Mammary epithelial cell (primary cell): ENCODE measurements around the gene LGALS7.

ENCODE experiments used
- EZH2 ChIP-seq: IDR thresholded peaks from 2 replicates; pipeline ENCODE4 v1.6.1; 2012; ENCODE audit warnings: low read length, inconsistent platforms, borderline replicate concordance
- TF ChIP-seq, protein P1 (sequence below), 2 donors: IDR thresholded peaks in 1 of 2; conservative IDR thresholded peaks in 1 of 2; 2 replicates each; pipeline ENCODE4 v1.5.1; 2011 to 2012; ENCODE audit warnings: inconsistent platforms in 2 of 2, low read length in 2 of 2, mild to moderate bottlenecking in 2 of 2, control low read depth in 1 of 2, low read depth in 1 of 2; ENCODE audit not compliant: insufficient read depth in 1 of 2; ENCODE audit errors: extremely low read depth in 1 of 2

DNA sequence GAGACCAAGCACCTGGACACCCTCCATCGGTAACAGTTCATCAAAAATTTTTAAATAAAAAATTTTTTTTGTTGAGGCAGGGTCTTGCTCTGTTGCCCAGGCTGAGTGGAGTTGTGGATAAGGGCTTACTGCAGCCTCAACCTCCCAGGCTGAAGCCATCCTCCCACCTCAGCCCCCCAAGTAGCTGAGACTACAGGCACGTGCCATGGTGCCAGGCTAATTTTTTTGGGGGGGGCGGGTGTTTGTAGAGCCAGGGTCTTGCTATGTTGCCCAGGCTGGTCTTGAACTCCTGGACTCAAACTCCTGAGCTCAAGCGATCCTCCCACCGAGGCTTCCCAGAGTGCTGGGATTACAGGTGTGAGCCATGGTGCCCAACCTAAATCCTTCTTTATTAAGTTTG is 20.4 kb upstream of the LGALS7 start:
- TF ChIP-seq, protein P1, sequence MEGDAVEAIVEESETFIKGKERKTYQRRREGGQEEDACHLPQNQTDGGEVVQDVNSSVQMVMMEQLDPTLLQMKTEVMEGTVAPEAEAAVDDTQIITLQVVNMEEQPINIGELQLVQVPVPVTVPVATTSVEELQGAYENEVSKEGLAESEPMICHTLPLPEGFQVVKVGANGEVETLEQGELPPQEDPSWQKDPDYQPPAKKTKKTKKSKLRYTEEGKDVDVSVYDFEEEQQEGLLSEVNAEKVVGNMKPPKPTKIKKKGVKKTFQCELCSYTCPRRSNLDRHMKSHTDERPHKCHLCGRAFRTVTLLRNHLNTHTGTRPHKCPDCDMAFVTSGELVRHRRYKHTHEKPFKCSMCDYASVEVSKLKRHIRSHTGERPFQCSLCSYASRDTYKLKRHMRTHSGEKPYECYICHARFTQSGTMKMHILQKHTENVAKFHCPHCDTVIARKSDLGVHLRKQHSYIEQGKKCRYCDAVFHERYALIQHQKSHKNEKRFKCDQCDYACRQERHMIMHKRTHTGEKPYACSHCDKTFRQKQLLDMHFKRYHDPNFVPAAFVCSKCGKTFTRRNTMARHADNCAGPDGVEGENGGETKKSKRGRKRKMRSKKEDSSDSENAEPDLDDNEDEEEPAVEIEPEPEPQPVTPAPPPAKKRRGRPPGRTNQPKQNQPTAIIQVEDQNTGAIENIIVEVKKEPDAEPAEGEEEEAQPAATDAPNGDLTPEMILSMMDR (conservative IDR thresholded peaks at IDR 0.05 in 1 of 2, IDR thresholded peaks at IDR 0.05 in 1 of 2; ENCODE audit: extremely low read depth in 1 of 2, insufficient read depth in 1 of 2, low read depth in 1 of 2, low read length in 2 of 2): no peak
- TF ChIP-seq EZH2: no peak
